SHP77 (cell line): ENCODE data around the gene XKR8.
A peak's percentile ranks its signal among the peaks of the same experiment; 100 is the strongest.

Experiments
- DNase-seq, 2 experiments: peaks; one replicate each; lab custom pipeline; 2025; lab: John Stamatoyannopoulos, UW

XKR8 gene, protein sequence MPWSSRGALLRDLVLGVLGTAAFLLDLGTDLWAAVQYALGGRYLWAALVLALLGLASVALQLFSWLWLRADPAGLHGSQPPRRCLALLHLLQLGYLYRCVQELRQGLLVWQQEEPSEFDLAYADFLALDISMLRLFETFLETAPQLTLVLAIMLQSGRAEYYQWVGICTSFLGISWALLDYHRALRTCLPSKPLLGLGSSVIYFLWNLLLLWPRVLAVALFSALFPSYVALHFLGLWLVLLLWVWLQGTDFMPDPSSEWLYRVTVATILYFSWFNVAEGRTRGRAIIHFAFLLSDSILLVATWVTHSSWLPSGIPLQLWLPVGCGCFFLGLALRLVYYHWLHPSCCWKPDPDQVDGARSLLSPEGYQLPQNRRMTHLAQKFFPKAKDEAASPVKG

DNA sequence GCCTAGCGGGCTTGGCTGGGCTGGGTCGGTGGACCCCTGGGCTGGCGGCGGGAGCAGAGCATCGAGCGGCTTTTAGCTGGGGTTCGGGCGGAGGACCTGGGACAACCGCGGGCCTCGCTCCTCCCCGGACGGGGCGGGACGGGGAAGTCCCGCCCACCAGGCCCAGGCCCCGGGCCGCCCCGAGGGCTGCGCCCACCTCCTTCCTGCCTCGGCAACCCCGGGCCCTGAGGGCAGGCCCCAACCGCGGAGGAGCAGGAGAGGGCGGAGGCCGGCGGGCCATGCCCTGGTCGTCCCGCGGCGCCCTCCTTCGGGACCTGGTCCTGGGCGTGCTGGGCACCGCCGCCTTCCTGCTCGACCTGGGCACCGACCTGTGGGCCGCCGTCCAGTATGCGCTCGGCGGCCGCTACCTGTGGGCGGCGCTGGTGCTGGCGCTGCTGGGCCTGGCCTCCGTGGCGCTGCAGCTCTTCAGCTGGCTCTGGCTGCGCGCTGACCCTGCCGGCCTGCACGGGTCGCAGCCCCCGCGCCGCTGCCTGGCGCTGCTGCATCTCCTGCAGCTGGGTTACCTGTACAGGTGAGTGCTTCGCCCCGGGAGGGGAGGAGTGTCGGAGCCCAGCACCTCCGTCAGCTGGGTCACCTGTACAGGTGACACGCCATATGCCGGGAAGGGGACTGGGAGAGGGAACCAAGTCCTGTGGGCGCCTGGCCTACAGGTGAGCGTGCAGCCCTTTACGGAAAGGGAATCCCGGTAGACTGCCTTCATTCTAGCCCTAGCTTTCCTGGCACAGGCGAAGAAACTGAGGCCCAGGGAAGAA, at the start of gene XKR8:
XKR8 (plus strand) TSS at position 182 of the 812 bp plus-strand sequence; CDS start at position 279, 97 bp downstream.
- DNase-seq = no peak

DNA sequence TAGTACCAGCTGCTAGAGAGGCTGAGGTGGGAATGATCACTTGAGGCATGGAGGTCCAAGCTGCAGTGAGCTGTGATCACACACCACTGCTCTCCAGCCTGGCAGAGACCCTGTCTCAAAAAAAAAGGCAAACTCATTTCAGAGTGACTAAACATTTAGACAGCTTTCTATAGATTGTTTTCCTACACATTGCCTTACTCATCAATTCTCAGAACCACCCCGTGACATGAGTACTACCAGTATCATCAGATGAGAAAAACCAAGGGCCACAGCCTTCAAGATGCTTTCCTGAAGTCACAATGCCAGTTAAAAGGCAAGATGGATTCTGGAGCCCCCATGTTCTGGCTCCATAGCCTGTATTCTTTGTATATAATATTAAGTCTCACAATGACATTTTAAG, 47.3 kb upstream of the XKR8 start:
- DNase-seq = no peak

DNA sequence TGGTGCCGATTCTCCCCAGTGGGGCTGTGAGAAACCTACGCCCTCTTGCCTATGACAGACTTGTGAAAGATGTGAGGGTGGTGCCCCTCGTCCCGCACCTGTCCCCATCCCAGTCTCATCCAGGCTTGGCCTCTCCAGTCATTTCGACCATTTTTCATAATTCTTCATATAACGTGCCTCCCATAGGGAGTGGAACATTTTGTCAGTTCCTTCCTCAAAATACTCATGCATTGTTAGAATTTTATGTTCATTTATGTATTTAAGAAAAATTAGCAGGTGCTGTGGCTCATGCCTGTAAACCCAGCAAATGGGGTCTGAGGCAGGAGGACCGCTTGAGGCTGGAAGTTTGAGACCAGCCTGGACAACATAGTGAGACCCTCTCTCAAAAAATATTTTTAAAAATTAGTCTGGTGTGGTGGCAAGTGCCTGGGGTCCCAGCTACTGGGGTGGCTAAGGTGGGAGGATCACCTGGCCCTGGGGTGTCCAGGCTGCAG, 44.6 kb upstream of the XKR8 start:
- DNase-seq = no peak

DNA sequence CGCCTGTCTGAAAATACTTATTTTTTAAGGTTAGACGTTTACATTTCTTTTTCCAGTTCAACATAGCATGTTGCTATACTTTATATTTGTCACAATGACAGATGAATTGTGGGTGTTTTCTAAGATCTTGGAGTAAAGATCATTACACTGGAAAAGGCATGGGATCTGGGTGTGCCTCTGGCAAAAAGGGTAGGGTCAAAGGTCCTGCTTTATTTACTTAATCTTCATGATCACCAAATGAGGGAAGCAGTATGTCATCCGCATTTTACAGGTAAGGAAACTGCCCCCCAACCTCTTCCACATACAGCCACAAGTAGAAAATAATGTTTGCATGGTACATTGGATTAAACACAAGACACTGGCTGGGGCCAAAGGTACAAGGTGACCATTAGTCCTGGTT, 37.5 kb upstream of the XKR8 start:
- DNase-seq = no peak

DNA sequence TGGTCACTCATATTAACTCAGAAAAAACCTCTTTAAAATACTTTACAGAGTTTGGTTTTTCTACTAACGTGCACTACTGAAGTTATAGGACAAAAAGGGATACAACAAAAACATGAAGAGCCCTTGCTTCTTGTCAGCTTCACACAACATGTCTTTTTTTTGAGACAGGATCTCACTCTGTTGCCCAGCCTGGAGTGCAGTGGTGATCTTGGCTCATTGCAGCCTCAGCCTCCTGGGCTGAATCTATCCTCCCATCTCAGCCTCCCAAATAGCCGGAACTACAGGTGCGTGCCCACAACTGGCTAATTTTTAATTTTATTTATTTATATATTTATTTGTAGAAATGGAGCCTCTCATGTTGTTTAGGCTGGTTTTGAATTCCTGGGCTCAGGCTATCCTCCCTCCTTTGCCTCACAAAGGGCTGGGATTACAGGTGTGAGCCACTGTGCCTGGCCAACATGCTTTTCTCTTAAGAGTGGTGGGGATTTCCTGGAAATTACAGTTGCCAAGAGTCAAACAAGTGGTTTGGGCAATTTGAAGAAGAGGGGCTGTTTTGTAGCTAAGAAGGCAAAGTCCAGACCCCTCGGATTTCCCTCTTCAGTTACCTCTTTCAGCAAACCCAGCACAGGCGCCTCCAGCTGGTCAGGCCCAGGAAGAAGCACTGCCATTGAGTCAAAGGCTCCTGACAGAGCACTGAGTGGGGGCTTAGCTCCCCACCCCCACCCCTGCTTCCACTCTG, 31.4 kb upstream of the XKR8 start:
- DNase-seq = no peak

DNA sequence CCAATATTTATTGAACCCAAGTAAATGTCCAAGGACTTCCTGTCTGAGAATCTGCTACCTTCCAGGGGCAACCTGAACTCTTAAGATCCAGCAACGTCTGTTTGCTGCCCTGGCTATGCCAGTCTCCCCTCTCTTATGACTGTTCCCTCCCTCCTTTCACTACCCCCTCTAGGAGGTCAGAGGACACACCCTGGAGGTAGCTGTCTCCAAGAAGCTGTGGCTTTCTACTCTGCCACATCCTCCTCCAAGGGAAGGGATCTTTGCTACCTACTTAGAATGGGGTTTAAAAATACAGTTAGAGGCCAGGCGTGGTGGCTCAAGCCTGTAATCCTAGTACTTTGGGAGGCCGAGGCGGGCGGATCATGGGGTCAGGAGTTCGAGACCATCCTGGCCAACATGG, 28.6 kb upstream of the XKR8 start:
- DNase-seq = no peak

DNA sequence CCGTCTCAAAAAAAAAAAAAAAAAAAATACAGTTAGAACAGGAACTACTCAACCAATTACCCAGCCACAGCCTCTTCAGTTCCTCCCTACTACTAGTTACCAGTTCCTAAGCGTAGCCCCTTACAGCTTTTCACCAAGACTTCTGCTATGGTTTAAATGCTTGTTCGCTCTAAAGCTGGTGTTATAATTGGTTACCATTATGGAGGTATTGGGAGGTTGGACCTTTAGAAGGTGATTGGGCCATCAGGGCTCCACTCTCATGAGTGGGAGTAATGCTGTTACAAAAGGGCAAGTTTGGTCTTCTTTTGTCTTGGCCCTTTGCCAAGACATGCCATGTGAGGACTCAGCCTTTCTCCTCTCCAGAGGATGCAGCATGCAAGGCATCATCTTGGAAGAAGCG, 28.0 kb upstream of the XKR8 start:
- no peak for DNase-seq

DNA sequence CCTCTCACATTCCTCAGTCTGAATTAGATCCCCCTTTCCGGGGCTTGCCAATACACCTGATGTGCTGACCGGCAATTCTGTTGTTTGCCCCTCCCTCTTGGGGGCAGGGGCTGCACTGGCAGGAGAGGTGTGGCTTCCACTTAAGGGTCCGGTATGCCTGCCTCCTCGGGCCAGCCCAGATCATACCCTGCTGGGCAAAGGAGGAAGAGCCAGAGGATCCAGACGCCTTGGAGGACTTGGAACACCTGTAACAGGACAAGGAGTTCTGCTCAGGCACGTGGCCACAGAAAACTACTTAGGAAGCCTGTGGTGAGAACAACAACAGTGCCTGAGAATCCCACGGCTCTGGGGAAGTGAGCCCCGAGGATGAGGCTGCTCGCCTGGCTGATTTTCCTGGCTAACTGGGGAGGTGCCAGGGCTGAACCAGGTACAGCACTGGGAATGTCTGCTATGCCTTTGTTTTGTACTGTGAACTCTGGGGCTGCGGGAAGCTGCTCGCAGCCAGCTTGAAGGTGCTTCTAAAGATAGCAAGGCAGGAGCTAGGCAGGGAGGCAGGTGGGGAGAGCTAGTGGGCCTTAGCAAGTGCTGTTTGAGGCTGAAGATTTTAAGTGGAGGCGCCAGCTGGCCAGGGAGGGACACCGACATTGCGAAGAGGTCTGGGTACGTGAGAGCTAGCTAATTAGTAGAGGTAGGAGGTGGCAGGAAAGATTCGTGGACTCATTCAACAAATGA, 24.8 kb upstream of the XKR8 start, which contains the start of gene SMPDL3B:
SMPDL3B (plus strand) TSS at position 183 of the 732 bp plus-strand sequence; CDS start at position 367, 184 bp downstream.
- peak in 1 of 2 experiments; percentile 33 for DNase-seq

DNA sequence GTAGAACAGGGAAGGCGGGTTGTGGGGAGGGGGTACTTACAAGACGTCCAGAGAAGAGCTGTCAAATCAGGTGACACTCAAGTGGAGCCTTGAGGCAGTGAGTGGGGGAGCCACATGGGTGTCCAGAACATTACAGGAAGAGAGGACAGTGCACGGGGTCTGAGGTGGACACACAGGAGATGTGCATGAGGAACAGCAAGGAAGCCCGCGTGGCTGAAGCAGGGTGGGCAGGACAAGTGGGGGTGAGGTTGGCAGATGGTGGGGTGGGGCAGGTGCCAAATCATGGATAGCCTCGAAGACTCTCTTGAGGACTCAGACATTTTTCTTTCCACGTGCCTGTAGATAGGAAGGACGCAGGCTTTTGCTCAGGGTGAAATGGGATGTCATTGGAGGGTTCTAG, 24.1 kb upstream of the XKR8 start:
- no peak for DNase-seq

DNA sequence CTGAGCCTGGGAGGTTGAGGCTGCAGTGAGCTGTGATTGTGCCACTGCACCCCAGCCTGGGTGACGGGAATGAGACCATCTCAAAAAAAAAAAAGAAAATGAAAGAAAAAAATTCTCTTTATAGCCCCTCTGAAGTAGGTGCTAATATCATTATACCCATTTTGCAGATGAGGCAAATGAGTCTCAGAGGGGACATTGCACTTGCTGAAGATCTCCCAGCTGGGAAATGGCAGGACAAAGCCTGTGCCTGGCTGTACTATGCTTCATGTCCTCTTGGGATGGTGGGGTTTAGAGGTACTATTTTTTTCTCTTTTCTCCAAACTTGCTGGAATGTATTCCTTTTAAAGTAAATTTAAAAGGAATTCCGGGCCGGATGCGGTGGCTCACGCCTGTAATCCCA, 23.4 kb upstream of the XKR8 start:
- no peak for DNase-seq

DNA sequence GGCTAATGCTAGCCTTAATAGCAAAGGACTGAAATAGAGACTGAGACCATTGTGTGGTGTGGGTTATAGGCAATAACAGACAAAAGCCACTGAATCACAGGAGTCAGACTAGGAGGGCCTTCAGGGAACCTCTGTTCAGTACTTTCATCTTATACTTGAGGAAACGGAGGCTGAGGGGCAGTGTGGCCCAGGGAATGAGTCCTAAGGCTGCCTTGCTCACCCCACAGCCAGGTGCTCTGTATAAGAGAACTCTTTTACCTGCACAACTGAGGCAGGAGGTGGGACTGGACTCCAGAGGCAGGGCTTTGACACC, 22.3 kb upstream of the XKR8 start:
- no peak for DNase-seq

DNA sequence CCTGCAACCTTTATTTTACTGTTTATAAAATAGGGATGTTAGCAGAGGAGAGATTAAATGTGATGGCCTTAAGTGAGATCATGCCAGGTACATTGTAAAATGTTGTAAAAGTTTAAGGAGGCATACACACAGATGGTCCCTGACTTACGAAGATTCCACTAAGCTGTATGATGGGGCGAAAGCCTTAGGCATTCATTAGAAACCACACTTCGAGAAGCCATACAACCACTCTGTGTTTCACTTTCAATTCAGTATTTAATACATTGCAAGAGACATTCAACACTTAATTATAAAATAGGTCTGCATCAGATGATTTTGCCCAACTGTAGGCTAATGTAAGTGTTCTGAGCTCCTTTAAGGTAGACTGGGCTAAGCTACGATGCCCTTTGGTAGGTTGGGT, 21.3 kb upstream of the XKR8 start:
- no peak for DNase-seq

DNA sequence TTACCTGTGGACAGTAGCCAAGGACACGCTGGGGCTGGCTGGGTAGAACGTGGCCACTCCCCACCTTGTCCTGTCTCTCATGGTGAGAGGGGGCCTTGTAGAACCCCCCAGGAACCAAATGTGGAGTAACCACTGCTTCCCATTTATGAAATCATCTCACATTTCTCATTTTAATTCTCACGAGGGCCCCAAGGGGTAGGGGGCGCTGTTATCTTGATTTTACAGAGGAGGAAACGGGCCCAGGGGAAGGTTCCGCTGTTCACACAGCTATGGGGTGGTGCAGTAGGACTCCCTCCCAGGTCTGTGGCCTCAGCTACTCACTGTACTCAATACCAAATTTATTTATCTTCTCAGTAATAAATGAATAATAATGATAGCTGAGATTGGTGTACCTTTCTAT, 19.5 kb upstream of the XKR8 start:
- DNase-seq = peak; percentile 36 to 56

DNA sequence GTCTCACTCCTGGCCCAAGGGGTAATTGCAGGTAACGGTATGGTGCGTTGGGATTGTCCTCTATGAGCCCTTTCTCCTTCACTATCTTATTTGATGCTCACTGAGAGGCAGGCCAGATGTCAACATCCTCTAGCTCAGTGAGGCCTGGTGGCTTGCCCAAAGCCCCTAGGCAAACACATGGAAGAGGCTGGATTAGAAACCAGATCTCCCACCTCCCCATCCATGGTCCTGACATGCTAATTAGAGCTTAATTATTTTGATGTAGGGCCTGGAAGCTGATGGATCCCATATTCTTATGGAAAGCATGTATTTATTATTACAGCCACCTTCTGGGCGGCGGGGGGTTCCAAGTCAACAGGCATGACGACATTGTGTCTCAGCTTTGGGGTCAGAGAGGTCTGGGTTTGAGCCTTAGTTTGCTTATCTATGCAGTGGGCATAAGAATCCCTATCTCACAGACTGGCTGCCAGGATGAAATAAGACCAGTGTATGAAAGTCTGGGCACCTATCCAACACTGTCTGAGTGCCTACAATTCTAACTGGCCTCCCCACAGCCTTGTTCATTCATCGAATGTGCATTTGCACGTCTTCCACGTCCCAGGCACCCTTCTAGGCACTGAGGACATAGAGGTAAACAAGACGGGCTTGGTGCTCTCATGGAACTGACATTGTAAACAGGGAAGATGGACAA, 18.8 kb upstream of the XKR8 start:
- DNase-seq = no peak

DNA sequence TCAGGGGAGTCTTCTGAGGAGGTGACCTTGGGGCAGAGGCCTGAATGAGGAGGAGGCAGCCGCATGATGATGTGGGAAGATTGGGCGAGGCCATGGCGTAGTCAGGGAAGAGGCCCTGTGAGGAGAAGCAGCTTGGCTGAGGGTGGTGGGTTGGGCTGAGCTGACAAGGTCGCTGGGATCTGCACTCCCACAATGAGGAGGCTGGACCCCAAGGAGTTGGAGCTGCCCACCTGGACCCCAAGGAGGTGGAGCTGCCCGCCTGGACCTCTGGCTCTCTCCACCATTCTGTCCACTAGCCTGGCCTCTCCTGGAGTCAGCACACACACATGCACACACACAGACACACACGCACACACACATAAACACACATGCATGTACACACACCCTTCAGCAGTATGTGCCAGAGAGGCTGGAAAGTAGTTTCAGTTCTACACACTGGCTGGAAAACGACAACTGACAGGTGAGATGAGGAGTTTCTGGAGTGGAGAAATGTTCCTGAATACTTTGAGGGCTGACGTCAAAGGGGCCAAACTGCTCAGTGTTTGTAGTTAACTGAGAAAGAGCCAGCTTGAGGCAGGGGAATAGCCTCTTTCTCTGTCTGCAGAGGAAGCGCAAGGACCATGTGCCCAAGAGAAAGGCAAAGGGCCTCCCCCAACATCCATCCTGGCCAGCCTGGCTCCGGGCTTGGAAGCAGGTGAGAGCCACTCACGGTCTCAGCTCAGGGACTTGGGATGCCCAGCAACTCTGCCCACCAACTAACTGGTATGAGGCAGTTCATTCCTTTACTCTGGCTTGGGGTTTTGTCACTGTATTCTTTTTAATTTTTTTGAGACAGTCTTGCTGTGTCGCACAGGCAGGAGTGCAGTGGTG, 17.9 kb upstream of the XKR8 start:
- DNase-seq = no peak

DNA sequence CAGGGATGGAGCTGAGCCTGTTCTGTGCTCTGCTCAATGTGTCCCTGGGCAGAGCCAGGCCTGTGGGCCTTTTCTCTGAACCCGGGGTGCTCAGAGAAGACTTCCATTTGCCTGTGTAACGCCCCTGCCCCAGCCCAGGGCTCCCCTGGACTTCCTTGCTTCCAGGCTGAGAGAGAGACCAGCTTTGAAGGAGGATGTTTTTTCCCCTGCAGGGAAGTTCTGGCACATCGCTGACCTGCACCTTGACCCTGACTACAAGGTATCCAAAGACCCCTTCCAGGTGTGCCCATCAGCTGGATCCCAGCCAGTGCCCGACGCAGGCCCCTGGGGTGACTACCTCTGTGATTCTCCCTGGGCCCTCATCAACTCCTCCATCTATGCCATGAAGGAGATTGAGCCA, 14.8 kb upstream of the XKR8 start:
- DNase-seq = no peak

DNA sequence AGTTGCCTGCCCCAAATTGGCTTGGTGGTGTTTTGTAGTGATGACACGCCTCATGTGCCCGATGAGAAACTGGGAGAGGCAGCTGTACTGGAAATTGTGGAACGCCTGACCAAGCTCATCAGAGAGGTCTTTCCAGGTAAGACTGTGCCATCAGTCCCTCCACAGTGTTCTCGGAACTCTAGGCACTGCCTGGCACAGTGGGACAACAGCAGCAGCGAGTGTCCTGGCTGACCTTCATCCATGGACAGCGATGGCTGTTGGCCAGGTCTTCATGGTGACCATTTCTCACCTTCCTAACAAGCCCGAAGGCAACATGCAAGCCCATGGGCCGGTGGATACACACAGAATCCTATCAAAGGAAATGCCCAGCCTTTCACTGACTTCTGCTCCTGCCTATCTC, 10.7 kb upstream of the XKR8 start:
- no peak for DNase-seq

DNA sequence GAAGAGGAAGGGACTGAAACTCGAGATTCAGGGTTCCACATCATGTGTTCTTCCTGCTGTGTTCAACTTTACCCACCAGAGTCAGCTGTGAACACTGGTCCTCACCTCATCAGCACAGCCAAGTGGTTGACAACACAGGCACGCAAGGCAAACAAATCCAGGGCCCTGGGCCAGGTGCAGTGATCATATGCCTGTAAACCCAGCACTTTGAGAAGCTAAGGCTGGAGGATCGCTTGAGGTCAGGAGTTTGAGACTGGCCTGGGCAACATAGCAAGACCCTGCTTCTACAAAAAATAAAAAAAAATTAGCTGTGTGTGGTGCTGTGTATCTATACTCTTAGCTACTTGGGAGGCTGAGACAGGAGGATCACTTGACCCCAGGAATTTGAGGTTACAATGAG, 8.4 kb upstream of the XKR8 start:
- DNase-seq = peak in 1 of 2 experiments; percentile 15

DNA sequence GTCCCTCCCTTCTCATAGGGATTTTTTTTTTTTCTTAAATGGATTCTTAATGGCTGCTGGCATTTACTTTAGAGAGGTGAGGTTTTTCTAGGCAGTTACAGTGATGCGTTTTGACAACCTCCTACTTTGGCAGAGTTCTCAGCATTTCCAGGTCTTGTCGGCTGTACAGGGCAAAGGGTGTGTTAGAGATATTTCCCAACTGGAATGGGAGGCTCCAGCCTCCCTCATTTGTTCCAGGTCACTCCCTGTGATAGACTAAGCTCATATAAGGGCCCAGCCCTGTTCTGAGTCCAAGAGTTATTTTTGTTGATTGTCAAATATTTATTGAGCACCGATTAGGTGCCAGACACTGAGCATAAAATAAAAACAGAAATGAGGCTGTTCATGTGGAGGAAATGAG, 7.6 kb upstream of the XKR8 start:
- DNase-seq = no peak

DNA sequence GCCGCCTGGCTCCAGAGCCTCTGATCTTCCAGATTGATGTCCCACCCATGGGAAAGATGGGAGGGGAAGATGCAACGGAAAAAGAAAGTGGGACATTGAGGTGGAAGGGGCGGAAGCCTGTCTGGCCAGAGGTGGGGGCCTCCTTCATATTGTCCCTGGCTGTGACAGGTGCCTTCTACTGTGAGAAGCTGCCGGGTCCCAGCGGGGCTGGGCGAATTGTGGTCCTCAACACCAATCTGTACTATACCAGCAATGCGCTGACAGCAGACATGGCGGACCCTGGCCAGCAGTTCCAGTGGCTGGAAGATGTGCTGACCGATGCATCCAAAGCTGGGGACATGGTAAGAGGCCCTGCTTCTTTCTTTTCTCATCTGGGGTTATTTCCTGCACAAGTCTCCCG, 5.6 kb upstream of the XKR8 start:
- DNase-seq = no peak
